IPS DF 19.7 (cell line): ENCODE results near the gene STXBP6.
"Not testable (repeated sequence)": the region's sequence is repeated elsewhere in the genome, so short reads cannot be mapped to it uniquely, and the experiment has no call there.

Experiments used
- DNase-seq: peaks from one replicate; pipeline ENCODE4 v3.0.0-alpha.2; 2013; ENCODE audit warnings: low read depth, low spot score

The STXBP6 gene

DNA sequence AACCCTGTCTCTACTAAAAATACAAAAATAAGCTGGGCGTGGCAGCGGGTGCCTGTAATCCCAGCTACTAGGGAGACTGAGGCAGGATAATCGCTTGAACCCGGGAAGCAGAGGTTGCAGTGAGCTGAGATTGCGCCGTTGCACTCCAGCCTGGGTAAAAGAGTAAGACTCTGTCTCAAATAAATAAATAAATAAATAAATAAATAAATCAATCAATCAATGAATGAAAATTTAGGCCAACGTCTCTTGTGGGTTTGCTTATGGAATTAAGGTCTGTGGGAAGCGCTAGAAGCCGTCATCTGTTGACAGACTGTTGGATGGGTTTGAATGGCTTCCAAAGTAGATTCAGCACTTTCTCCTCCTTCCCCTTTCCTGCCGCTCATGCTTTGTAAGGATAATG is 246.5 kb downstream of the STXBP6 start:
- not testable (repeated sequence) for DNase-seq

DNA sequence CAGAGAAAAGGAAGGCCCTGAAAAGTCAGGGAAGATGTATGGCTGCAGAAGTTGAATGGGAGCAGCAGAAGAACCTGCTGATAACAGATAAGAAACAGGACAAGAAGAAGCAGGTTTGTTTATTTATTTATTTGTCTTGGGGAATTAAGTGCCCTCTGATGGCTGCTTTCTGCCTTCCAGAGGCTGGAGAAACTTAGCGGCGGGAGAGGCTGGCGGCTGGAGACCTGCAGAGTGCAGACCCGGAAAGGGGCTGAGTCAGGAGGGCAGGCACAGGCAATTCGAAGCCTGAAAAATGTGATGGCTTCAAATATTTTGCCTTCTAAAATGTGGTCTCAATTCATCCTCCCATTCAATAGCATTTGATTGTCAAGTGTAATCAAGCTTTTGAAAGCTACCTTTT is 247.7 kb downstream of the STXBP6 start:
- no peak for DNase-seq

DNA sequence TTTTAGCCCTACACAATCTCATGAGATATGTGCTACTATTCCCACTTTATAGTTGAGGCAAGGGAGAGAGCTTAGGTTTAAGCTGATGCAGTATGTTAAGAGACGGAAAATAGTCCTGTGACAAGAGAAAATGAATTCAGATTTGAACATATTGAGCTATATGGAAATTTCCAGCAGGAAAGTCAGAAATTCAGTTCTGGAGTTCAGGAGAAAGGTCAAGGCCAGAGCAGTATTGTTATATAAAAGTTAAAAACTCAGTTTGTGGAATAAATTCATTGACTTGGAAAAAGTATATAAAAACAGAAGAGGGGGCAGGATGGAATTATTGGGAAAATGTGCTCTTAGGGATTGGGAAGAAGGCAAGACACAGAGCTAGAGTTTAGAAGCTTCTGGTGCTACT is 248.9 kb downstream of the STXBP6 start:
- DNase-seq = no peak

DNA sequence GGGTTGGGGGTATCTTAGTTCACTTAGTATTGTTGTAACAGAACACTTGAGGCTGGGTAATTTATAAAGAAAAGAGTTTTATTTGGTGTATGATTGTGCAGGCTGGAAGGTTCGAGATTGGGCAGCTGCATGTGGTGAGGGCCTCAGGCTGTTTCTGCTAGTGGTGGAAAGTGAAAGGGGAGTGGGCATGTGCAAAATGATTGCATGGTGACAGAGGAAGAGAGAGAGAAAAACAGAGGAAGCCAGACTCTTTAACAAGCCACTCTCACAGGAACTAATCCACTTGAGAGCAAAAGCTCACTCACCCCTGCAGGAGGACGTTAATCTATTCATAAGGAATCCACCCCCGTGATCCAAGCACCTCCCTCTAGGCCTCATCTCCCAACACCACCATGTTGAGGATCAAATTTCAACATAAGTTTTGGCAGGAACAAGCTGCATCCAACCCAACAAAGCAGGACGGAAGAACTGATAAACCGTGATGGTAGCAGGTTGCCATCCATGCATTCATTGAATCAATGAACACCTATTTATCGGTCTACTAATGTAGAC is 251.0 kb downstream of the STXBP6 start:
- no peak for DNase-seq

DNA sequence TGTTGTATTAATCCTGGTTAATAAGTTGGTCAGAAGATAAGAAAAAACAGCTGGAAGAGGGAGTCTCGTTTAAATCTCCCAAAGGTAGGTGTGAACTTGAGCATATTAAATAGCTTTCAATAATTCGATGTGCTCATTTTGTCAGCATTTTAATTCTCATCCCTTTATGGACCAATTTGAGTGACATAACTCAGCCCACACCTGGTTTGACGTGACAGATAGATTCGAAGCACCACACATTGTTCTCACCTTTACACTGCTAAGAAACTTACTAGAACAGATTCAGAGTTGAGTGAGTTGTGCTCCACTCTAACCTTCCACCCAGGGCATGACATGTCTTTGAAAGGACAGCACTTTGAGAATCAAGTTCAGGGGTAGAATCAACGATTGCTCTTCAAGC is 254.5 kb downstream of the STXBP6 start:
- no peak for DNase-seq

DNA sequence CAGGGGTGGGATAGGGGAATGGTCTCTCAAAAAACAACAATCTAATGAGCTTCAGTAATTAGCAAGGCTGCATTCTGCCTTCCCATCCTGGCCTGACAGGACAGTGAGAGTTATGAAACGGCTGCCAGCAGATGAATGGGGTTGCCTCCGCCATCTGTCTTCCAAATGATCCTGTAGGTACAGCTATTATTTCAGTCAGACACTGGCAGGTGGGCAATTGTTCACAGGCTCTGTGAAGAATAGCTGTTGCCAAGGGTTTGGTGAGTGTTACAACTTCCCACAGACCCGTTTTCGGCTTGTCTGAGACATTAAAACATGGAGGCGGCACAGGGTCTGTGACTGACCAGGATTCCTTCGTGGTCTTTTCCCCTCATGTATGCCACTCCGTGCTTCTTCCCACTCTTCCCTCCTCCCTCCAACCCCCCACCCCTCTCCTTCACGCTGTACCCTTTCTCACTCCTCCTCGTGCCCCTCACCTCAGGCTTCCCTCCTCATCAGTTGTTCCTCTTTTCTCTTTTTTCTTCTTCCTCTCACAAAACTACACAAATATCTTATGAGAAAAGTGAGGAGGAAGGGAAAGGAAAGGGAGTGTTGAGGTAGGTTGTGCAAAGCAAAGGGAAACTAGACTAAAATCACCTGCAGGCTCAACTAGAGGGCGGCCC is 255.2 kb downstream of the STXBP6 start:
- DNase-seq = no peak

DNA sequence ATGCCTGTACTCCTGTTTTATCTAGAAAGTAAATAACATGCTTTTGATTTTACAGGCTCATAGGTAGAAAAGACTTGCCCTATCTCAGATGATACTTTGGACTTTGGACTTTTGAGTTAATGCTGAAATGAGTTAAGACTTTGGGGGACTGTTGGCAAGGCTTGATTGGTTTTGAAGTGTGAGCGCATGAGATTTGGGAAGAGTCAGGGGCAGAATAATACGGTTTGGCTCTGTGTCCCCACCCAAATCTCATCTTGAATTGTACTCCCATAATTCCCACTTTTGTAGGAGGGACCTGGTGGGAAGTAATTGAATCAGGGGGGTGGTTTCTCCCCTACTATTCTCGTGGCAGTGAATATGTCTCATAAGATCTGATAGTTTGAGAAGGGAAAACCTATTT is 259.8 kb downstream of the STXBP6 start:
- no peak for DNase-seq

DNA sequence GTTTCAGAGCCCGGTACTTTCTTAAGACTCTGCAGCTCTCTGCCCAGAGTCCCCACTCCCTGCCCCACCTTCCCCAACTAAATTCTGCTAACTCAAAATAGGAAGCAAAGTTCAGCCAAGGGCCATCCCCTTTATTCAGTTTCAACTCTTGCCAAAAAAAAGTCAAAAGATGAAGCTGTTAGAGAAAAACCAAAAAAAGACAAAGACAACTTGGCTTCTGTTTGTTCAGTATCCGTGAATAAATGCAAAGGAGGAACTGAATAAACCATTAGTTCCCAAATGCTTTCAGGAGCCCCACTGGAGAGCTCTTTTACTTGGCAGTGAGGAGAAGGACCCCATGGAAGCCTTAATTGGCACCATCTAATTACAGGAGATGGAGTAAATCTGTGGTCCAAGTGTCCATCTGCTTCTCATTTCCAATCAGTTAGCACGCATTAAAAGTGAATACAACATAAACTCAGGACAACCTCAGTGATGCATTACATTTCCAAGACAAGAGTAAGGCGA is 260.5 kb downstream of the STXBP6 start:
- DNase-seq = no peak

DNA sequence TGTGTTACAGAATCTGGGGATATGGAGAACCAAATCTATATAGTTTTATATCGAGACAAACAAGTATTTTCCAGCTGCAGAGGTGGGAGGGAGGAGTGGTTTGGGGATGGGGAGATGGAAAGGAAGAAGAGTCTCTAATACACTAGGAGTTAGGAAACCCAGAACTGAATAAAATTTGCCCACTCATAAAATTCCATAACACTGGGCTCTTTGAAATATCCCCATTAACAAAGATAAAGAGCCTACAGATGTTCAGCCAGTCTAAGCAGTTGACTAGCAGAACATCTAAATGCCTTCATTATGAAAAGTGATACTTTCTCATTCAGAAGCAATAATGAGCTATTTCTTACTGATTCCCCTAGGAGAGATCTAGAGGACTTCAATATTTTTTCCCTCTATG is 264.2 kb downstream of the STXBP6 start:
- no peak for DNase-seq

DNA sequence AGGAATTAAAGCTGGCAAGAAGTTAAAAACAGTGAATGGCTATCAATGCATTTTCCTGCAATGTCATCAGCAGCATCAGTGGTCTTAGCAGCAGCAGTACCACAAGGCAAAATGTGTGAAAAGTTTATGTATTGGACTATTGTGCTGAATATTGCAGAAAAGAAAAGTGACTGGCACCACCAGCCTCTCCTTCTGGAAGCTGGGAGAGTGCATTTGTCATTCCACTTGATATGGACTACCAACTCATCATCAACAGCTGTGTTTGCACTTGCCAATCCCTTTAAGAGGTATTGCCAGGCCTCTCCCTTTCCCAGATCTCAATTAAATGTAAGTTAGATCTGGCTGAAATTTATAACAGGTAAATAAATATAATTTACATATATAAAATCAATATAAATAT is 265.0 kb downstream of the STXBP6 start:
- DNase-seq = no peak

DNA sequence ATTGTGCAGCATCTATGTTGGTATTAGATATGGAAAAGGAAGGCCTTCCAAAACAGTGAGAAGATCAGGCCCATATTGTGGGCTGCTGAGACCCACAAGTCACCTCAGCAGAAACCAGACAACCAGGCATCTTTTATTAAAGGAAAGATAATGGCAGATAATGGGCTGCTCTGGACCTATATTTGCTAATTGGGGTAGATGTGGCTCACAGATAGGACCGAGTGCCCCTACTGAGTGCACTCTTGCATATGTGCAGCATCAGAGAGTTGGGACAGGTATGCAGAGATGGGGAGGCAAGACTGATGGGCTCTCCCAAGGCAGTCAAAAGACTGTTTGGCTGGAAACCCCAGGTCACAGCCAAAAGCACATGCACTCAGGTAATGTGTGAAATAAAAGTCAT is 266.2 kb downstream of the STXBP6 start:
- no peak for DNase-seq

DNA sequence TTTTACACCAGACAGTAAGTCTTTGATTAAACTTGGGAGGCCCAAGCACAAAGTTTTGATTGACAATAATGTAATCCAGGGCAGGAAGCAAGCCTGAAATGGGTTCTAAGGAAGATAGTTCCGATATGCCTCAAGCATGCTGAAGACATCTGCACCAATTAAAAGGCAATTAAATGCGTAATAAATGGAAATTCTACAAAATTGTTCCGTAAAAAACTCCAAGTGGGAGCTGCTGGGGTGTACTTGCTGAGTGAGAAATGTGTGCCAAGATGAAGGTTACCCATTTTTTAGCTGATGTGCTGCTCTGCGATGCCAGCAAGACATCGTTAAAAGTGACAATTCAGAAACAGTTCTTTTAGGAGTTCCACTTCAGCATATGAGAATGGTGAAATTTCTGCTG is 269.7 kb downstream of the STXBP6 start:
- DNase-seq = no peak

DNA sequence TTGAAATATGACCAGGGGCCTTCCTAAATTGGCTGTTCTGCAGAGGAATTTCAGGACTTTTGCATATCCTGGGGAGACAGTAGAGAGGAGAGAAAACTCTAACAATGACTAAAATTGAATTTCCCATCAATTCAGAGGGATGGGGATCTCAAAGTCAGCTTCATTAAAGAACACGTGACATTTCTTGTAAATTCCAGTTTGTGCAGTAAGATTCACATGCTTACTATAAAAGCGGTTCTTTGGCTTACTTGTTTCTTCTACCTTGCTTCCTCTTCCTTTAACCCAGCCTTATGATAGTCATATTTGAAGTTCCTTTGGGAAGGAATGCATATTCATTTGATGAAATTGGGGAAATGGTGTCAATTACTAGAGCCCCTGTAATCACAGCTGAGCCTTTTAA is 272.3 kb downstream of the STXBP6 start:
- no peak for DNase-seq

DNA sequence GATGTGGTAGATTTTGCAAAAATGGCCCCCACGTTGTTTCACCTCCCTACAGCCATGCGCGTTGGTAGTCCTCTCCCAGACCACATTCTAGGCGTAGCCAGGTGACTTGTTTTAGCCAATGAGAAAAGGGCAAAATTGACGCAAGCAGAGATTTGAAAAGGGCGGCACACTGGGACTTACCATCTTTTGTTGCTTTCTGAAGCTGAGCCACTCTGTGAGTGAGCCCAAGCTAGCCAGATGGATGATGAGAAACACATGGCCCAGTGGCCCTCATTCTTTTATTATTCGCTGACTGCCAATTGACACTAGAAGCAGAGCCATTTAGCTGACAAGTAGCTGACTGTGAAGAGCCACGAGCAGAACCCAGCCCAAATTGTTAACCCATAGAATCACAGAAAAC is 274.0 kb downstream of the STXBP6 start:
- DNase-seq = no peak

DNA sequence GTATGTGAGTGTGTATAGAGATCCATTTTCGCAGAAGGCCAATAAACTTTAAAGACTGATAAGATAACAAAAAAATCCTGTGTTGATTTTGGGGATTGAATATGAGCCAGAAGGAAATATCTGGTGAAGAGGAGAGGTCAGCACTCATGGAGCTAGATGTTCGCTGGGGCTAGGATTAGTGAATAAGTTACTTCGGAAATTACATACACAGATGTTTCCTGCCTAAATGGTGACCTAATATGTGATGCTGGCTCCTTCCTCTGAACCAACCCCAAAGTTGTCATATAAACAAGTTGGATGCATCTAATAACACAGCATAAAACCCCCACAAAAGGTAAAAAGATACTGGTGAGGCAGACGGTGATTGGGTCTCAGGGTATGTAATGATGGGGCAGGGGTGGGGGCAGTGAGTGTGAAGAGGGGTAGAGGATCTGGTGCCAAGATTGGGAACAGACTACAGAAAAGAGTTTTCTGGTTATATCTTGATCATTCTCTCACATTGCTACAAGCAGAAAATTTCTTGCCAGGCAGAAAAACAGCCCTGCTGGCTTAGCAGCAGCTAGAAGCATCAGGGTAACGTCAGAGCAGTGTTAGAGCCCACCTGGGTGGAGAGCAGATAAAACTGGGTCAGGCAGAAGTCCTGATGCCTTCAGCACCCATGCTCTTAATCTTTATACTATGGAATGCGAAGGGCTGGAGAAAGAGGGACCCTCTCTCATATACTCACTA is 275.6 kb downstream of the STXBP6 start:
- DNase-seq = no peak

DNA sequence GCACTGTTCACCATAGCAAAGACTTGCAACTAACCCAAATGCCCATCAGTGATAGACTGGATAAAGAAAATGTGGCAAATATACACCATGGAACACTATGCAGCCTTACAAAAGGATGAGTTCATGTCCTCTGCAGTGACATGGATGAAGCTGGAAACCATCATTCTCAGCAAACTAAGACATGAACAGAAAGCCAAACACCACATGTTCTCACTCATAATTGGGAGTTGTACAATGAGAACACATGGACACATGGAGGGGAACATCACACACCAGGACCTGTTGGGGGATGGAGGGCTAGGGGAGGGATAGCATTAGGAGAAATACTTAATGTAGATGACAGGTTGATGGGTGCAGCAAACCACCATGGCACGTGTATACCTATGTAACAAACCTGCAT is 276.4 kb downstream of the STXBP6 start:
- not testable (repeated sequence) for DNase-seq

DNA sequence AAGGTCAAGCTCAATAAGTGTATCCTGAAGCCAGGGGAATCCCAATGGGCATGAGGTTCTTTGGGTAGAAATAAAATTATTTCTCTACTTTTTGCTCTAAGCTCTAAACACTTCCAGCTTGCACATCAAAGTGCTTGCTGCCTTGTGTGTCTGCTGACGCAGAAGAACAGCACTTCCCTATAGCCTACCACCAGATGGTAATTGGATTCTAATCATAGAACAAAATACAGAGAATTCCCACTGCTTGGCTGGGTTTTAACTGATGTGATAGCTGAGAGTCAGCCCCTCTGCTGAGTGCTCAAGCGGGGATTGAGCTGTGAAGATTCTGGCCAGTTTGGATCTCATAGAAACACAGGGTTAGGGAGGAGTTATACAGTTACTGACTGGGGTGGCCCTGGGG is 283.5 kb downstream of the STXBP6 start:
- no peak for DNase-seq

DNA sequence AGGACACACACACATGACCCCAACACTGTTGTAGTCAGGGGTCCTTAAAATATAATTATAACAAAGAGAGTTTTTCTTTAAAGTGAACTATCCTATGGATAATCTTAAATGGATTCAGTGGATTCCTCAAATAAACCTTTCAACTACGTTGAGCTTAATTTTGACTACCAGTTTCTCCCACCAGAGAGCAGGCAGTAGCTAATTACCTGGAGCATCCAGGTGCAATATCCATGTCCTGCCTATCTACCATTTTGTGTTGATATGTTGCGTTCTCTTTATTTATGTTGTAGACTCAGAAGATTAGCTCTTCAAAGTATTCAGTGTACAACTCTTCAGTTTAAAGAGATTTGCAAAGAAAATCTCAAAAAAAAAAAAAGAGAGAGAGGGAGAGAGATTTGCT is 288.8 kb downstream of the STXBP6 start:
- DNase-seq = no peak
